GM23338 (cell line): Measurements from ENCODE around the gene POU2AF3. TPM values are rescaled to one million over a fixed set of nuclear protein-coding genes. Genes with fewer than 3 reads are reported as not detected.

ENCODE experiments used
- ATAC-seq: fragments of 200-7000 bp; cut with Tn5 transposase; 3 replicates; pipeline ENCODE4 v1.9.1; 2020
- DNase-seq: peaks from one replicate; pipeline ENCODE4 v3.0.0-alpha.2; 2015; ENCODE audit warnings: low spot score
- H2AFZ ChIP-seq: fragments of 200-600 bp; sonication (generic); 2 replicates; pipeline ENCODE4 v1.8.0; 2016; ENCODE audit warnings: antibody characterized with exemption, mild to moderate bottlenecking, moderate library complexity
- H3F3A ChIP-seq: fragments of 200-600 bp; sonication (generic); replicated peaks from 2 replicates; pipeline ENCODE4 v1.8.0; 2017; ENCODE audit warnings: antibody characterized with exemption, mixed run types, low read depth
- H3K27ac ChIP-seq: fragments of 200-600 bp; sonication (generic); 2 replicates; pipeline ENCODE4 v1.6.1; 2016; ENCODE audit warnings: low read depth
- H3K27me3 ChIP-seq: fragments of 200-600 bp; sonication (generic); 2 replicates; pipeline ENCODE4 v1.8.0; 2016; ENCODE audit warnings: mild to moderate bottlenecking, mixed run types, moderate library complexity; ENCODE audit not compliant: insufficient read depth
- H3K36me3 ChIP-seq: fragments of 200-600 bp; sonication (generic); 2 replicates; pipeline ENCODE4 v1.8.0; 2016; ENCODE audit warnings: mild to moderate bottlenecking; ENCODE audit not compliant: insufficient read depth
- H3K4me1 ChIP-seq: fragments of 200-600 bp; sonication (generic); 2 replicates; pipeline ENCODE4 v1.8.0; 2016; ENCODE audit warnings: mild to moderate bottlenecking, moderate library complexity; ENCODE audit not compliant: insufficient read depth
- H3K4me2 ChIP-seq: fragments of 200-600 bp; sonication (generic); 2 replicates; pipeline ENCODE4 v1.7.1; 2017; ENCODE audit warnings: mixed run types
- H3K4me3 ChIP-seq: fragments of 200-600 bp; sonication (generic); 2 replicates; pipeline ENCODE4 v1.6.1; 2016; ENCODE audit warnings: mixed run types
- H3K79me2 ChIP-seq: fragments of 200-600 bp; sonication (generic); replicated peaks from 2 replicates; pipeline ENCODE4 v1.8.0; 2017; ENCODE audit warnings: mild to moderate bottlenecking; ENCODE audit not compliant: insufficient read depth
- H3K9me2 ChIP-seq: fragments of 200-600 bp; sonication (generic); 2 replicates; pipeline ENCODE4 v1.8.0; 2017; ENCODE audit not compliant: insufficient read depth
- H4K20me1 ChIP-seq: fragments of 200-600 bp; sonication (generic); replicated peaks from 2 replicates; pipeline ENCODE4 v1.8.0; 2017; ENCODE audit warnings: mild to moderate bottlenecking; ENCODE audit not compliant: insufficient read depth
- H3K27ac Mint-ChIP-seq: 2 replicates; pipeline ENCODE4 v1.8.0; 2020; ENCODE audit warnings: inconsistent platforms, mild to moderate bottlenecking, moderate library complexity, mixed read lengths
- H3K27me3 Mint-ChIP-seq: 3 replicates; pipeline ENCODE4 v1.8.0; 2022; ENCODE audit warnings: low read depth, mild to moderate bottlenecking, moderate library complexity, mixed read lengths, inconsistent platforms; ENCODE audit not compliant: insufficient read depth, poor library complexity
- H3K36me3 Mint-ChIP-seq: 3 replicates; pipeline ENCODE4 v1.8.0; 2021; ENCODE audit warnings: low read depth, mild to moderate bottlenecking, inconsistent platforms, moderate library complexity, mixed read lengths
- H3K4me1 Mint-ChIP-seq: 3 replicates; pipeline ENCODE4 v1.8.0; 2020; ENCODE audit warnings: mild to moderate bottlenecking, inconsistent platforms, mixed read lengths
- H3K4me3 Mint-ChIP-seq: 3 replicates; pipeline ENCODE4 v1.8.0; 2021; ENCODE audit warnings: moderate library complexity, mild to moderate bottlenecking, inconsistent platforms, mixed read lengths
- H3K9me3 Mint-ChIP-seq: 3 replicates; pipeline ENCODE4 v1.8.0; 2020; ENCODE audit warnings: moderate library complexity, mild to moderate bottlenecking, inconsistent platforms, mixed read lengths
- CTCF ChIP-seq, 2 experiments: fragments of 200-600 bp in 1 of 2; sonication (generic) in 1 of 2; conservative IDR thresholded peaks; 2 replicates each; pipeline versions ENCODE4 v1.5.1 to v1.6.1; 2016 to 2017; ENCODE audit warnings: antibody characterized with exemption in 2 of 2, low read depth in 2 of 2, mild to moderate bottlenecking in 2 of 2, moderate library complexity in 1 of 2
- JUNB ChIP-seq: IDR thresholded peaks from one replicate; pipeline ENCODE4 v1.6.1; 2016; ENCODE audit warnings: antibody characterized with exemption; ENCODE audit not compliant: unreplicated experiment
- POLR2AphosphoS5 ChIP-seq: IDR thresholded peaks from 2 replicates; pipeline ENCODE4 v1.6.1; 2016; ENCODE audit warnings: antibody characterized with exemption, low read depth
- STAT1 ChIP-seq: IDR thresholded peaks from one replicate; pipeline ENCODE4 v1.6.1; 2016; ENCODE audit warnings: antibody characterized with exemption; ENCODE audit not compliant: unreplicated experiment
- ZNF331 ChIP-seq: fragments of 250-450 bp; sonication (Bioruptor Pico); IDR thresholded peaks from 2 replicates; pipeline ENCODE4 v1.5.0; 2020; ENCODE audit warnings: low read depth, mild to moderate bottlenecking, moderate library complexity
- ZNF462 ChIP-seq: fragments of 250-450 bp; sonication (Bioruptor Pico); IDR thresholded peaks from 2 replicates; pipeline ENCODE4 v1.5.0; 2020; ENCODE audit warnings: mild to moderate bottlenecking, moderate library complexity
- polyA plus RNA-seq: library from polyadenylated mRNA; unstranded; fragments of >200 nt; fragmentation: Nextera tagmentation; extraction: Ambion mirVana; gene quantifications from 2 replicates; pipeline ENCODE4 v1.2.1, GENCODE V29; 2016
- total RNA-seq: library from RNA; depleted of rRNA; stranded (reverse); fragments of >200 nt; shearing (Covaris generic); gene quantifications from 2 replicates; pipeline ENCODE4 v1.2.3, GENCODE V29; 2014
- TF ChIP-seq, protein P1 (sequence below): IDR thresholded peaks from 2 replicates; pipeline ENCODE4 v1.6.1; 2016; ENCODE audit warnings: antibody characterized with exemption

The POU2AF3 gene
- total and polyA plus RNA-seq, 2 experiments from 2014 or later, result 2.7 to 3.4 TPM

DNA sequence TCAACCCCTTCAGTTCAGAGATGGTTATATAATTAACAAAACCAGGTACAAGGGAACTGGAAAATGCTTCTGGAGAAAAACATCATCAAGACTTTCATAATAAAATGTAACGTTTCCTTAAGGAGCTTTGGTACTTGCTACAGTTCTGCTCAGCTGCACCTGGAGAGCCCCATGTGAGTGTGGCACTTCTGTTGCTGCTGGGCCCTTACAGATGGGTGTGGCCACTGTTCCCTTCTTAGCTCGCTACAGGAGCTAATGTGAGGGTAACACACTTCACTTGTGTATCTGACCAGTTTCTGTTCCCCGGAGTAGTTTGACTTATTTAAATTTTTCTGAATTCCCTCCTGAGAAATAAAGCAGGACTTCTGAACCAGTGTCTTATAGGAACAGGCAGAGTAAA is 4.0 kb downstream of the POU2AF3 start (continued):
- no peak for TF ChIP-seq ZNF462 (CRISPR knock-in tag)
- no peak for TF ChIP-seq STAT1
- no peak for TF ChIP-seq JUNB

DNA sequence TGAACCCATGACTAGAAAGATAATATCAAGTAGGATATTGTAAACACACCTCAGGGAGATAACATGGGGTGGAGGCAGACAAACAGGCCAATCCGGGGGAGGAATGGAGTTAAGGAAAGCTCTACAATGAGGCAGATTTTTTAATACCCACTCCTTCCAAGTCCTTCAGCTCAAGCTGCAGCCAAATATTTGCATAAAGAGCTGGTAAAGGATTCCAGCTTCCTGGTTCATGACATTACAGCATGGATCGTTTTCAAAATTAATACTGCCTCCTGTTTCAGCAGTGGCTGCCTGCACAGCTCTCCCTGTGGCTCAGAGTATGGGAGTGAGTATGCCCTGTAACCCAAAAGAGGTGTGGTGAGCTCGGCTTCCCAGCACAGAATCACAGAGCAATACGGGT is 5.1 kb downstream of the POU2AF3 start:
- H3K27ac Mint-ChIP-seq, result no peak overlapping the region
- Histone ChIP-seq H3K4me3 (no peak overlapping the region), H3K4me1 (peaks cover 10% of the 10 kb centered on the region), H2AFZ (no peak overlapping the region), H4K20me1 (no peaks in the 10 kb centered on the region), H3K9me2 (no peaks in the 10 kb centered on the region), H3F3A (0 out of 2 replicates have a peak, but pooled peaks cover 5% of the 10 kb centered on the region), H3K4me2 (peak overlapping the region; percentile 36; the same call in 1 of the 2 replicates), H3K27me3 (peaks cover 24% of the 10 kb centered on the region), H3K36me3 (no peaks in the 10 kb centered on the region), H3K27ac (no peak overlapping the region), H3K79me2 (no peaks in the 10 kb centered on the region)
- no peak overlapping the region for H3K4me3 Mint-ChIP-seq
- no peak for ATAC-seq
- peaks cover 29% of the 10 kb centered on the region for H3K4me1 Mint-ChIP-seq
- no peaks in the 10 kb centered on the region for H3K9me3 Mint-ChIP-seq
- no peak for DNase-seq
- H3K36me3 Mint-ChIP-seq, result no peaks in the 10 kb centered on the region; the same call in 2 of the 3 replicates
- H3K27me3 Mint-ChIP-seq, result peaks cover 19% of the 10 kb centered on the region
- TF ChIP-seq ZNF331 (CRISPR knock-in tag) (no peak), CTCF (conservative IDR thresholded peaks at IDR 0.05; ENCODE audit: low read depth in 2 of 2) (no peak), POLR2AphosphoS5 (no peak), ZNF462 (CRISPR knock-in tag) (no peak)
- TF ChIP-seq, protein P1, sequence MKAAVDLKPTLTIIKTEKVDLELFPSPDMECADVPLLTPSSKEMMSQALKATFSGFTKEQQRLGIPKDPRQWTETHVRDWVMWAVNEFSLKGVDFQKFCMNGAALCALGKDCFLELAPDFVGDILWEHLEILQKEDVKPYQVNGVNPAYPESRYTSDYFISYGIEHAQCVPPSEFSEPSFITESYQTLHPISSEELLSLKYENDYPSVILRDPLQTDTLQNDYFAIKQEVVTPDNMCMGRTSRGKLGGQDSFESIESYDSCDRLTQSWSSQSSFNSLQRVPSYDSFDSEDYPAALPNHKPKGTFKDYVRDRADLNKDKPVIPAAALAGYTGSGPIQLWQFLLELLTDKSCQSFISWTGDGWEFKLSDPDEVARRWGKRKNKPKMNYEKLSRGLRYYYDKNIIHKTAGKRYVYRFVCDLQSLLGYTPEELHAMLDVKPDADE, result no peak
